Activated naive CD4-positive, alpha-beta T cell treated with anti-CD3 and anti-CD28 coated beads, Interleukin-2, amount 10 ng/mL, durations not matched to agents 7 days and 5 days (primary cell): ENCODE measurements around the gene SPATA17.

Experiments
- CTCF ChIA-PET: fragments of 350-600 bp; sonication (Branson Sonifier 250); formaldehyde crosslinking; loops from one replicate; lab custom pipeline; 2021; ENCODE audit warnings: antibody characterized with exemption; lab: Charles Lee
- DNase-seq: peaks from one replicate; pipeline ENCODE4 v3.0.0-alpha.2; 2020
- H3K27ac Mint-ChIP-seq: one replicate; pipeline ENCODE4 v1.8.0; 2021; ENCODE audit warnings: mild to moderate bottlenecking, moderate library complexity, mixed read lengths
- H3K27me3 Mint-ChIP-seq: one replicate; pipeline ENCODE4 v1.8.0; 2021; ENCODE audit warnings: mild to moderate bottlenecking, mixed read lengths
- H3K36me3 Mint-ChIP-seq: one replicate; pipeline ENCODE4 v1.8.0; 2021; ENCODE audit warnings: mixed read lengths
- H3K4me1 Mint-ChIP-seq: one replicate; pipeline ENCODE4 v1.8.0; 2021; ENCODE audit warnings: mixed read lengths
- H3K4me3 Mint-ChIP-seq: one replicate; pipeline ENCODE4 v1.8.0; 2021; ENCODE audit warnings: mild to moderate bottlenecking, moderate library complexity, mixed read lengths
- H3K9me3 Mint-ChIP-seq: one replicate; pipeline ENCODE4 v1.8.0; 2021; ENCODE audit warnings: mixed read lengths

The SPATA17 gene

DNA sequence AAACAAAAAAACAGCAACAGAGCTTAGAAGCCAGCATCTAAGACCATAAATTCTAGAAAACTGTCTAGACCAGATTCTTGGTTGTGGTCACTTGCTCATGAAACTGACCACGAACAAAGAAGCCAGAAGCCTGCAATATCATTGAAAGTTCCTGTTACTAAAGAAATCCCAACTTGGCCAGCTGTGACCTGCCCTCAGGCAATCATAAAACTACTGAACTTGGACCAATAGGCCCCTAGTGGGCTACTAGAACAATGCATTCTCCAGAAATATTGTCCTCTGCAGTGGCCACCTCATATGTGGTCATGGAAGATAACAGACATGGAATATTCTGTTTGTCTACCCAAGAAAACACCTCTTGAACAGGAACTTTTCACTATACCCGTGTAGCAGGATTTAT, 87.7 kb downstream of the SPATA17 start:
- no peak for DNase-seq
- Mint-ChIP-seq H3K4me1 (no peaks in the 10 kb centered on the region), H3K27ac (no peak overlapping the region), H3K36me3 (no peaks in the 10 kb centered on the region), H3K4me3 (no peak overlapping the region), H3K9me3 (no peaks in the 10 kb centered on the region), H3K27me3 (no peaks in the 10 kb centered on the region)
- CTCF ChIA-PET = no interaction called here

DNA sequence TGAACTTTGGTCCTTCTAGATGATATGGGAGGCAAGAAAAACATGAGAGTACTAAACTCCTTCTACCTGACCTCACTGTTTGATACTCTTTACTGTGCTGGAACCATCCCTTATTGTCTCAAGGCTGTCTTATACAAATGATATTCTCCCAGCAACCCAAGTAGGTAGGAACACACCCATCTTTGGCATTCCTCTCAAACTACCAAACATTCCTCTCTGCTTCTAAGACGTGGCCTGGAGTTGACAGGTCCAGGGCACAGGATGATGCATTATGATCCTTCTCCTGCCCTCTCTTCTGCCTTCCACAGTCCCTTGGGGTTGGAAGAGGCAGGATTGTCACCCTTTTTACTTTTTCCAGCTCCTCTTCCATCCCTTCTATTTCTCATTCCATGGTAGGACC, 90.5 kb downstream of the SPATA17 start:
- CTCF ChIA-PET = no interaction called here
- Mint-ChIP-seq H3K4me1 (no peaks in the 10 kb centered on the region), H3K36me3 (no peaks in the 10 kb centered on the region), H3K27ac (no peak overlapping the region), H3K27me3 (no peaks in the 10 kb centered on the region), H3K4me3 (no peak overlapping the region), H3K9me3 (no peaks in the 10 kb centered on the region)
- no peak for DNase-seq

DNA sequence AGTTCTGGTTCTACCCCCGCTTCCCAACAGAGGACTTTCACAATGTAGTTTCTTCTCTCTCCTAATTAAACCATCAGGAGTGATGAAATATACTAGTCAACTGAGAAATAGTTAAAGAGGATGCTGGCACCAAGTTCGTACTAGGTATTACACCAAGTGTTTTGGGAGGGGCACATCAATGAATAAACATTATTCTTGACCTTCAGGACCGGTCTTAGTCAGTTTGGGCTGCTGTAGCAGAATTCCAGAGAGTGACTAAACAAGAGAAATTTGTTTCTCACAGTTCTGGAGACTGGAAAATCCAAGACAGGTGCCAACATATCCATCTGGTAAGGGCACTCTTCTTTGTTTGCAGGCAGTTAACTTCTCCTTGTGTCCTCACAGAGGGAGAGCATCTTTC, 103.8 kb downstream of the SPATA17 start:
- Mint-ChIP-seq H3K4me3 (no peak overlapping the region), H3K9me3 (no peaks in the 10 kb centered on the region), H3K36me3 (no peaks in the 10 kb centered on the region), H3K27ac (no peak overlapping the region), H3K4me1 (no peaks in the 10 kb centered on the region), H3K27me3 (no peaks in the 10 kb centered on the region)
- CTCF ChIA-PET = no interaction called here
- no peak for DNase-seq

DNA sequence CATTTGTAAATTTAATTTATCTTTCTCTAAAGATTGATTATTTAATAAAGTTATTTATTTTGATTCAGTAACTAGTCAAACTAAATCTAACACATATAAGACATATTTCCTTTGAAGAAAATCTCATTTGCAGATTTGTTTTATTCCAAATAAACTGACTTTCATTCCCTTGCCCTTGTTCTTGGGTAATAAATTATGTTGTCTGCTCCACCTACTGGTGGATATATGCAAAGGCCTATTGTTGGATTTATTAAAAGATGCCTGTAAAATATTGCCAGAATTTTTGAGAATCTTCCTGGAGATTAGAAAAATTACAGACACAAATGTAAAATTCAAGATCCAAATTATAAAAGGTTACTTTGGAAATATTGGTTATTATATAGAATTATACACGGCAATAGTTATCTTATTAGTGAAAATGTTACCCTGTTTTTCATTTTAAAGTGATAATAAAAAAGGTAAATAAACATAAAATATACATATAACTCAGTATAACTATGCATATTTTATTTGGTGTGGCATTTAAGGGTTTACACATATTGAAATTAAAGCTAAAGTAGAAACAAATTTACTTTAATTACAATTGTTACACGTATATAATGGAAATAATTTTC, 116.1 kb downstream of the SPATA17 start:
- no peak for DNase-seq
- Mint-ChIP-seq H3K4me3 (no peak overlapping the region), H3K36me3 (no peaks in the 10 kb centered on the region), H3K27me3 (no peaks in the 10 kb centered on the region), H3K27ac (no peak overlapping the region), H3K9me3 (no peaks in the 10 kb centered on the region), H3K4me1 (no peaks in the 10 kb centered on the region)
- CTCF ChIA-PET = no interaction called here

DNA sequence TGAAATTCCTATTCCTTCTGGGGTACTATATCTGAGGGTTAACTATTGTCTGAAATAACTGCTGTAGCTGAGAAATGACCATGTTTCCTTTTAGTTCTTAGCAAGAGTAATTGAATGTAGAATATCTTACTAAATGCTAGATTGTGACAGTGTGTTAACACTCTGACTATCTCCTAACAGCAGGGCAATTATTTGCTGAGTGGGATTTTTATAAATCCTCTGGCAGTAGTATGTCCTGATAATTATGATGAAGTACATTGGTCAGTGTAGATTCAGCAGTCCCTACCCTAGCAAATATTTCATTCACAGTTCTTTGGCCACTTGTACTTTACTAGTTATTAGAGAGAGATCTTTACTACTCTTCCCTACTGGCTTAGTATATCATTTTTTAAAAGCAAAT, 138.6 kb downstream of the SPATA17 start:
- Mint-ChIP-seq H3K27me3 (no peaks in the 10 kb centered on the region), H3K36me3 (no peaks in the 10 kb centered on the region), H3K4me1 (no peaks in the 10 kb centered on the region), H3K4me3 (no peak overlapping the region), H3K27ac (no peak overlapping the region), H3K9me3 (no peaks in the 10 kb centered on the region)
- no peak for DNase-seq
- CTCF ChIA-PET = no interaction called here

DNA sequence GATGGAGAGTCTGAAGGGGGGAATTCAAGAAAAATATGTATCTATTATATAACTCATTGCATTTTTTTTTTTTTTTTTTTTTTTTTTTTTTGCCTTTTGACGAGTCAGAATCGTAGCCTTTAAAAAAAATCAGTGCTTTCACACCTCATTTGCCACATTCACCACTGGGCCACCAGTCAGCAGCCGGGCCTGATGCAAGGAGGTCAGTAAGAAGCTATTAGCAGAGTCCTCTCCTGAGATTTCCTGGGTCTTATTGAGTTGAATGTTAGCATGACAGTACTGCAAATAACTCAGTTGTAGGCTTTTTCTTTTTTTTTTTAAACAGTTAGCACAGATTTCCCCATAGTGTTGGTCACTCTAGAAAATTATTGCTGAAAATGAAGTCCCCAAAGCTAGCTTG, 139.8 kb downstream of the SPATA17 start:
- CTCF ChIA-PET = no interaction called here
- H3K9me3 Mint-ChIP-seq = no peaks in the 10 kb centered on the region
- H3K4me1 Mint-ChIP-seq = no peaks in the 10 kb centered on the region

DNA sequence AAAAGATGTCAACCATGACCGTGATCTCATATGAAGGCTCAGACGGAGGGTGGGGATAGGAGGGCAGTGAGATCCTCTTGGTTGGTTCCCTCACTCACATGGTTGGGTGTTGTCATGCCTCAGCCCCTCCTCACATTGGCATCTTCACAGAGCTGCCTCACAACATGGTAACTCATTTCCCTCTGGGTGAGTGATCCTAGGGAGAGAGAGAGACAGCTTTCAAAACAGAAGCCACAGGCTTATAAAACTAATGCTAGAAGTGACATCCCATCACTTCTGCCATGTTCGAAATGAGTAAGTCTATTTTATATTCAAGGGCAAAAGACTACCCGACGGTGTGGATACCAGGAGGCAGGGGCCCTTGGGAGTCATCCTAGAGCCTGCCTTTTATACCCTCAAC, 145.5 kb downstream of the SPATA17 start:
- Mint-ChIP-seq H3K27ac (no peak overlapping the region), H3K4me1 (no peaks in the 10 kb centered on the region), H3K4me3 (no peak overlapping the region), H3K27me3 (no peaks in the 10 kb centered on the region), H3K9me3 (no peaks in the 10 kb centered on the region), H3K36me3 (no peaks in the 10 kb centered on the region)
- CTCF ChIA-PET = no interaction called here
- DNase-seq = no peak

More for the DNA sequence above, 139.8 kb downstream of the SPATA17 start:
- no peak for DNase-seq
- H3K27me3 Mint-ChIP-seq = no peaks in the 10 kb centered on the region
- no peak overlapping the region for H3K27ac Mint-ChIP-seq
- no peaks in the 10 kb centered on the region for H3K36me3 Mint-ChIP-seq
- no peak overlapping the region for H3K4me3 Mint-ChIP-seq

DNA sequence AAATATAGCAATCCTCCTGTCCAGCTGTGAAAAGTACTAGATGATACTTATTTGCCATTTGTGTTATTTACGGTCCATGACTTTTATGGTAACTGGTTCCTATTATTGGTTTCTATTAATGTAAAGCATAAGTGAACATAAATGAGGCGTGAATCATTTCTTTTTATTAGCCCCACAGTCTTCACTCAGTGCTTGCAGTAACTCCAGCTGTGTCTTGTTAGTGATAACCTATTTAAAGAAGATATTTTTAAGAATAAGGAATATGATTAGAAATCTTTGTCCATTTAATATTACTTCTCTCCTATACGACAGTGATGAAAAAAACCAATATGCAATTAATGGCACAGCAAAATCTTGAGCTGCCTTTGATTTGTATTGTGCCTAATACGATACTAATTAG, 149.9 kb downstream of the SPATA17 start:
- no peaks in the 10 kb centered on the region for H3K9me3 Mint-ChIP-seq
- no peaks in the 10 kb centered on the region for H3K4me1 Mint-ChIP-seq
- no peak for DNase-seq
- no peaks in the 10 kb centered on the region for H3K27me3 Mint-ChIP-seq
- H3K4me3 Mint-ChIP-seq = no peak overlapping the region
- H3K27ac Mint-ChIP-seq = no peak overlapping the region
- H3K36me3 Mint-ChIP-seq = no peaks in the 10 kb centered on the region
- CTCF ChIA-PET = no interaction called here

DNA sequence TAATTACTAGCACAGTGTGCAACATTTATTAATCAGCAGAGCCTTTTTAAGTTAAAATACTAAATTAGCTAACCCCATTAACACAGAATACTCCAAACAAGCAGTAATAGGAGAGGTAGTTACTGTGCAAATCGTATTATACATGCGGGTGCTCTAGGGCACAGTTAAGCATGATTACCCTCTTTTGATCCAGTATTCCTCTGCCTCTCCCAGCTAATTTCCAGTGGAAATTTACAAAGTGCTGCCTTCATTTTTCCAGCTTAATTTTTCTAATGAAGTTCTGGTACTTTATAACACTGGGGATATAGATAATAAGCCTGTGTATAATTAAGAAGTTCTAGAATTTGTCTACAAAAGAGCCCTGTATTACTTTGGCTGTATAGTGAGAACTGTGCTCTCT, 159.9 kb downstream of the SPATA17 start:
- no peaks in the 10 kb centered on the region for H3K27me3 Mint-ChIP-seq
- no peaks in the 10 kb centered on the region for H3K4me1 Mint-ChIP-seq
- DNase-seq = no peak
- no peak overlapping the region for H3K4me3 Mint-ChIP-seq
- peaks cover 6% of the 10 kb centered on the region for H3K9me3 Mint-ChIP-seq
- CTCF ChIA-PET = interaction anchor here (0.9 kb wide), 1 partner anchor 35 kb away, joined by 3 read pairs; no protein-coding TSS in a partner anchor
- no peaks in the 10 kb centered on the region for H3K36me3 Mint-ChIP-seq
- H3K27ac Mint-ChIP-seq = no peak overlapping the region

DNA sequence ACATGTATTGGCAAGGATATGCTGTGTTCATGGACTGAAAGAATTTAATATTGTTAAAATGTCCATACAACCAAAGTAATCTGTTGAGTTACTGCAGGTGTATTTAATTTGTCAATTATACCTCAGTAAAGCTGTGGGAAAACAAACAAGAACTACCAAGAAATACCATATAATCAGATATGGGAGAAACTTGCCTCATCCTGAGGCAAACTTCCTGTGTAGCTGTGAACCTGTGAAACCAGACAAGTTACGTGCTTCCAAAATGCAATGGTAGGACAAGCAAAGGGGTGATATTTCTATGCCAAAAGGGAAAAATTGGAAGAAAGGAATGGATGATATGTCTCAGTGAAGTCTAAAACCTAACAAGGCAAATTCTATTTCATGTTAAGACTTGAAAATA, 174.6 kb downstream of the SPATA17 start:
- no peaks in the 10 kb centered on the region for H3K27me3 Mint-ChIP-seq
- H3K27ac Mint-ChIP-seq = no peak overlapping the region
- DNase-seq = no peak
- no peaks in the 10 kb centered on the region for H3K4me1 Mint-ChIP-seq
- CTCF ChIA-PET = no interaction called here
- H3K4me3 Mint-ChIP-seq = no peak overlapping the region
- H3K36me3 Mint-ChIP-seq = no peaks in the 10 kb centered on the region
- H3K9me3 Mint-ChIP-seq = peaks cover 4% of the 10 kb centered on the region

DNA sequence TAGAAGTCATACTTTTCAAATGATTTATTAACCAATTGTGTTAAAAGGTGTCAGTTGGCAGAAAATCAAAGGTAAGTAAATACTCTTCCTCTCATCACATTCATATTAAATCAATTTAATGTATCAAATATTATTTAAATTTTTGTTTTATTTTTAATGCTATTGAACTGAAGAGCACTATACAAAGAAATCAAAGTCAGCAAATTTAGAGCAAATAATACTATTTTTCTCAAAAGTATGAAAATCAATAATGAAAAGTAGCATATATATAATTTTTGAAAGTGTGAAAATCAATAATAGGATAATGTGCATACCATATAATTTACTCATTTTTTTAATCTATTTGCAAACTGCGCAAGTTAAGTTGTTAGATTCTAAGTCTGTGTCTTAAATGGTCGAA, 181.0 kb downstream of the SPATA17 start:
- Mint-ChIP-seq H3K27ac (no peak overlapping the region), H3K36me3 (no peaks in the 10 kb centered on the region), H3K4me1 (no peaks in the 10 kb centered on the region), H3K4me3 (no peak overlapping the region), H3K27me3 (no peaks in the 10 kb centered on the region), H3K9me3 (peaks cover 6% of the 10 kb centered on the region)
- CTCF ChIA-PET = no interaction called here
- no peak for DNase-seq

DNA sequence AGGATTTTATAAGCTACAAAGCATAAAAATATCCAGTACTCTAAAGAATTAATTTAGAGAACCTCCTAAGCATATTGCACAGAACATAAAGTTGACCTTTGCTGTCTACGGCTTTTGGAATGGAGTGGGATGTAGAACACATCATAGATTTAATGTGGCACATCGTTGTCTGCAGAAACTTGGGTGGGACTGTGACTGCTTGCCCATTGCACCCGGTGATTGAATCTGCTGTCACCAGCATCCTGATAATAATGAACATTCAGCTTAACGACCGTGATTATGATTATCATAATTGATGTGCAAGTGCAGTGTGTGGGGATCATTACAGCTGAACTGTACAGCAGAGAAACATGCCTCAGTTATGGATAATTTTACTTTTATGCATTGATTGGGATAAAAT, 181.9 kb downstream of the SPATA17 start:
- Mint-ChIP-seq H3K36me3 (no peaks in the 10 kb centered on the region), H3K4me3 (no peak overlapping the region), H3K4me1 (no peaks in the 10 kb centered on the region), H3K27ac (no peak overlapping the region), H3K27me3 (no peaks in the 10 kb centered on the region), H3K9me3 (peaks cover 11% of the 10 kb centered on the region)
- DNase-seq = no peak
- CTCF ChIA-PET = no interaction called here

DNA sequence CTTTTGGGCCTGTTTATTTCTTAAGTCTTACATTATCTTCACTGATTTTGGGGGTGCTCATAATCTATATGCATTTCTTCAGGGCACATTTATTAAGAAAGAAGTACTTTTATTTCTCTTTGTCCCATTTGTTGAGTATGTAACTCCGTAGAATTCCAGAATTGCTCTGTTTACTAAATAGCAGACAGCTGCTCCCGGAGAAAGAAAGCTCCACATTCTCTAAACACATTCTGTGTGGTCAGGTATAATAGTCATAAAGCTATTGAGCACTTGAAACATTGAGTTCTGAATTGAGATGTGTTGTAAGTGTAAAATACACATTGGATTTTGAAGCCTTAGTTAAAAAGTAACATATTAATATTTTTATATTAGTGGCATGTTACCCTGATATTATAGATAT, 206.5 kb downstream of the SPATA17 start:
- no peak for DNase-seq
- CTCF ChIA-PET = interaction anchor here (0.6 kb wide), 1 partner anchor 93 kb away, joined by 3 read pairs; no protein-coding TSS in a partner anchor
- no peaks in the 10 kb centered on the region for H3K4me1 Mint-ChIP-seq
- no peaks in the 10 kb centered on the region for H3K9me3 Mint-ChIP-seq
- no peaks in the 10 kb centered on the region for H3K27me3 Mint-ChIP-seq
- no peak overlapping the region for H3K4me3 Mint-ChIP-seq
- H3K36me3 Mint-ChIP-seq = no peaks in the 10 kb centered on the region
- H3K27ac Mint-ChIP-seq = no peak overlapping the region

DNA sequence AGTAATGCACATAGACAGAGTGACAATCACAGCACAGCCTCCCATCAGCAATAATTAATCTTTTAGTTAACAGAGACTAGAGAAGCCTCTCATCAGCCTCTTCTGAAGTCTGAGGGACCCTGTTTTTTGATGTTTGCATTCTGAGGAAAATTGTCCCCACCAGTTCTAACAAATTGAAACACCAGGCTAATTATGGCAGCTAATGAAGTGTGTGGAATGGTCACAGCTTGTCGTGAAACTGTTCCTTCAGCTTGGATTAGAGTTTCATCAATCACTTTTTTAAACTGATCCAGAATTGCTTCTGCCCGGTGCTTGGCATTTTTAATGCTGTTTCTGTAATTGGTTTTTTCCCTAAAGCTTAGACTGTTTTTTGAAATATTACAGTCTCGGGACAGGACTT, 208.0 kb downstream of the SPATA17 start:
- Mint-ChIP-seq H3K36me3 (no peaks in the 10 kb centered on the region), H3K4me3 (no peak overlapping the region), H3K27me3 (no peaks in the 10 kb centered on the region), H3K4me1 (no peaks in the 10 kb centered on the region), H3K27ac (no peak overlapping the region), H3K9me3 (no peaks in the 10 kb centered on the region)
- DNase-seq = no peak
- CTCF ChIA-PET = no interaction called here

DNA sequence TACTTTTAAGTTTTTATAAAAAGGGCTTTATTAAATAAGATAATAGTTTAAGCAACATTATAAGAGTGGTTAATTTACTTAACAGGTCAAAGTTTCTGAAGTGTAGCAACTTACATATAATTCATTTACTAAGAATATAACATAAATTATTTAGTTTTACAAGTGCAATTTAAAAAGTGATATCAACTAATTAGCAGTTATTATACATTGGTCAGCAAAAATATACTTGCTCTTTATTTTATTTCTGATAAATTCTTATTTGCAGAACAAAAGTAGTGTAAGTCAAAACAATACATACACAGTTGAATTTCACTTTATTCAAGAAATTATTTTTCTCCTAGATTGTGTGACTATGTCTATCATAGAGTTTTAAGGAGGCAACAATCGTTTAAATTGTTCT, 215.6 kb downstream of the SPATA17 start:
- CTCF ChIA-PET = no interaction called here
- Mint-ChIP-seq H3K27ac (no peak overlapping the region), H3K27me3 (no peaks in the 10 kb centered on the region), H3K9me3 (no peaks in the 10 kb centered on the region), H3K36me3 (no peaks in the 10 kb centered on the region), H3K4me3 (no peak overlapping the region), H3K4me1 (no peaks in the 10 kb centered on the region)
- DNase-seq = no peak

DNA sequence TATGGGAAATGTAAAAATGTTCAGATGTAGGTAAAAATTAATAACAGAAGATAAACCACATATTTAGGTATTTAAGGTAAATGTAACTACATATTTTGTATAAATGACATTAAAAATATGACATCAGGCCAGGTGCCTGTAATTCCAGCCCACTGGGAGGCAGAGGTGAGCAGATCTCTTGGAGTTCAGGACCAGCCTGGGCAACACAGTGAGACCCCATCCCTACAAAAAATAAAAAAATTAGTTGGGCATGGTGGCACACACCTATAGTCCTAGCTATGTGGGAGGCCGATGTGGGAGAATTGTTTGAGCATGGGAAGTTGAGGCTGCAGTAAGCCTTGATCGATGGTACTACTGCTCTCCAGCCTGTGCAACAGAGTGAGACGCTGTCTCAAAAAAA, 216.5 kb downstream of the SPATA17 start:
- Mint-ChIP-seq H3K4me3 (no peak overlapping the region), H3K27me3 (no peaks in the 10 kb centered on the region), H3K4me1 (no peaks in the 10 kb centered on the region), H3K36me3 (no peaks in the 10 kb centered on the region), H3K9me3 (no peaks in the 10 kb centered on the region), H3K27ac (no peak overlapping the region)
- CTCF ChIA-PET = no interaction called here
- DNase-seq = no peak
